Measurements from ENCODE around the gene ADAT2. TPM values are rescaled to one million over a fixed set of nuclear protein-coding genes. Genes with fewer than 3 reads are reported as not detected.
A peak's percentile ranks its signal among the peaks of the same experiment; 100 is the strongest.

Gene ADAT2
- total RNA-seq, 2 donors from 2014 or later, result 1.9 to 2.9 TPM

GRCh38 chr6:143443096-143443495 is 7.4 kb downstream of the ADAT2 start:
- no peak for ATAC-seq
- intact Hi-C loops (cut with DNase I), result no loop called here
- DNase-seq, result no peak

DNA sequence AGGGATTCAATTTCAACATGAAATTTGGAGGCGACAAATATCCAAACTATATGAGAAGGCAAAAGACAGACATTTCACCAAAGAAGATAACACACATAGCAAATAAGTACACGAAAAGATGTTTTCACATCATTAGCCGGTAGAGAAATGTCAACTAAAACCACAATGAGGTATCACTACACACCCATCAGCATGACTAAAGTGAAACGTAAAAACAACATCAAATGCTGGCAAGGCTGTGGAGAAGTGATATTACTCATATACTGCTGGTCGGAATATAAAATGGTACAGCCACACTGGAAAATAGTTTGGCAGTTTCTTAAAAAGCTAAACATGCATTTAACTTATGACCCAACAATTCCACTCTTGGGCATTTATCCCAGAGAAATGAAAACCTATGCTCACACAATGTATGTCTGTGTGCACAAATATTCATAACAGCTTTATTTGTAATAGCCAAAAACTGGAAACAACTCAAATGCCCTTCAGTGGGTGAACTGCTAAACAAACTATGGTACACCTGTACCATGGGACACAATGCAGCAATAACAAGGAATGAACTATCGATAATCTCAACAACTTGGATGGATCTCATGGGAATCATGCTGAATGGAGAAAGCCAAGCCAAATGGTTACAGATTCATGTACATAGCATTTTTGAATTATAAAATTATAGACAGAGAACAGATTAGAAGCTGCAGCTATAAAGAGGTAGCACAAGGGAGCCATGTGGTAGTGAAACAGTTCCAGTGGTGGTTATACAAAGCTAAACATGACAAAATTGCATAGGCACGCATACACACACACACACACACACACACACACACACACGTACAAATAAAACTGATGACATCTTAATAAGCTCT is 8.6 kb downstream of the ADAT2 start:
- ATAC-seq (no peak), DNase-seq (no peak)
- intact Hi-C loops (cut with DNase I), result no loop called here

DNA sequence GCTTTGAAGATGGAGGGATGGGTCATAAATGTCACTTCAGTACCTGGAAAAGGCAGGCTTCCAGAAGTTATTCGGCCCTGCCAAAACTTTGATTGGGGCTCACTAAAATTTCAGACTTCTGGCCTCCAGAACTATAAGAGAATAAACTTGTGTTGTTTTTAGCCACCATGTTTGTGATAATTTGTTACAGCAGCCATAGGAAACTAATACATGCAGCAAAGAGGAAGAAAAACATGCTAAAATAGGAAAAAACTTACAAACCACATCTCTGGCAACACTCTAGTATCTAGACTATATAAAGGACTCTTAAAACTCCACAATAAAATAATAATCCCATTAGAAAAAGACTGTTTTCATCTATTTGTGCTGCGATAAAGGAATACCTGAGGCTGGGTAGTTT is 9.5 kb downstream of the ADAT2 start:
- DNase-seq (no peak), ATAC-seq (no peak)
- intact Hi-C loops (cut with DNase I), result no loop called here

DNA sequence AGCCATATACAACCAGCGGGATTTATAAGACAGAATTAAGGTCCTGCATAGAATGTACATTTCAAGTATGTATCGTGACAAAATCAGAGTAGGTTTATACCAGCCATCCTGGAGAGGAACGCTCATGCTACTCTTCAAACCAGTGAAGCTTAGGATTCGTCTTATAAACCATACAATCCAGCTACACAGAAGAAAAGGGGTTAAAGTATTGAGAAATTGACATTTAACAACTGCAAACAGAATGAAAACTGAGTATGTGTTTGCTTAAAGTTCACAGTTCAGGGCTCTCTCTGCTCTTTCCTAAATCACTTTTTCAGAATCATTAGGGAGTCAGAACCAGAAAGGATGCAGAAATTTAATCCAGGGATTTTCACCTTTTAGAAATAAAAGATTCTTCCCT is 17.9 kb downstream of the ADAT2 start:
- intact Hi-C loops (cut with DNase I), result no loop called here

GRCh38 chr6:143431226-143431625 is 19.3 kb downstream of the ADAT2 start:
- no peak for DNase-seq
- intact Hi-C loops (cut with DNase I), result no loop called here
- ATAC-seq, result no peak

More for the DNA sequence above, 17.9 kb downstream of the ADAT2 start:
- no peak for DNase-seq
- ATAC-seq, result no peak

- no peak for ATAC-seq
- DNase-seq, result no peak
- intact Hi-C loops (cut with DNase I), result loop anchor here (5.0 to 10.0 kb wide), 3 partner anchors 738 to 953 kb away; no protein-coding TSS in a partner anchor
Measured at GRCh38 chr6:143429970-143430369, 20.5 kb downstream of the ADAT2 start.

DNA sequence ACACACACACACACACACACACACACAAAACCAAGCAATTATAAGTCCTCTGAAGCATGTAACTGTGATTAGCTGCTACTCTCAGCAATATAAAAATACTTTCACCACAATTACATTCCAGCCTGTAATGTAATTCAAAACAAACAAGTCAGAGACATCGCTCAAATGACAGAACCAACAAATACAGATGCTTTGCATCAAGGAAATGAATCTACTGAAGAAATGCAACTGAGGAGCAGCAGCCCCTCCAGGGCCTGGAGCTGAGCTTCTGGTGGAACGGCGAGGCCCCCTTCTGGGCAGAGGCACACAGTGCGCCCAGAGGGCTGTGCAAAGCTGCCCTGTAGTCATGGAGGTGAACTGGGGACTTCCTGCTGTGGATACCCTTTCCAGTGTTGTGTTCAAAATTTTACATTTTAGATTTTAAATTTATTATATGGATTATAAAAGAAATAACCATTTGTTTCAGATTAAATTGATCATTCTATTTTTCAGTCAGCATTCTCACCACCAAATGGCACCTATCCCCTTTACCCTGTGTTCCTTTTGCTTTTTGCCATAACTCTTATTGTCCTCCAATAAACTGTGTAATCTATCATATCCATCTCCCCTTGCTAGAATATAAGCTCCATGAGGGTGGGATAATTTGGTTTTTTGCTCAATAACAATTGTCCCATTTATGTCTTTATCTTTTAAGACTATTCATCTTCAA is 23.2 kb downstream of the ADAT2 start:
- DNase-seq (peak; percentile 73), ATAC-seq (peak; percentile 97 to 99)
- intact Hi-C loops (cut with DNase I), result loop anchor here (2.0 to 10.0 kb wide), 4 partner anchors 734 to 950 kb away; no protein-coding TSS in a partner anchor

- DNase-seq (no peak), ATAC-seq (no peak)
- intact Hi-C loops (cut with DNase I), result loop anchor here (2.0 to 10.0 kb wide), 4 partner anchors 733 to 949 kb away; no protein-coding TSS in a partner anchor
Measured at GRCh38 chr6:143426026-143426425, 24.5 kb downstream of the ADAT2 start.

DNA sequence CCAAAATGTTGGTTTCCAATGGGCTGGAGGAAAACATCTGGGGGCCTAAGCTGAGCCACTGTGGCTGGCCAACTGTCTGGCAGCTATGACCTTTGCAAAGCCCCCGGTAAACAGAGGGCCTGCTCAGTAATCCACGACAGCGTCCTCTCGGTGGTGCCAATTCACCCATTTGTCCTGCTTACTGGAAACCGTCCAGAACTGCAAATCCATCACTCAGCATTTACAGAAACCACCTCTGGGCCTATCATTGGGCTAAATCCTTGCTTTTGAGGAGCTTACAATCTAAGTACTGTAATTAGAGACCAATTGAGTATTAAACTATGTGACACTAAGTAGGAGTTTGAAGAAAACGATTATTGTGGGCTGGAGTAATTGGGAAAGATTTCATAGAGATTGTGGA is 31.0 kb downstream of the ADAT2 start:
- intact Hi-C loops (cut with DNase I), result no loop called here
- ATAC-seq (no peak), DNase-seq (no peak)

- DNase-seq (no peak), ATAC-seq (no peak)
- intact Hi-C loops (cut with DNase I), result no loop called here
Measured at GRCh38 chr6:143414769-143415168, 35.7 kb downstream of the ADAT2 start.

DNA sequence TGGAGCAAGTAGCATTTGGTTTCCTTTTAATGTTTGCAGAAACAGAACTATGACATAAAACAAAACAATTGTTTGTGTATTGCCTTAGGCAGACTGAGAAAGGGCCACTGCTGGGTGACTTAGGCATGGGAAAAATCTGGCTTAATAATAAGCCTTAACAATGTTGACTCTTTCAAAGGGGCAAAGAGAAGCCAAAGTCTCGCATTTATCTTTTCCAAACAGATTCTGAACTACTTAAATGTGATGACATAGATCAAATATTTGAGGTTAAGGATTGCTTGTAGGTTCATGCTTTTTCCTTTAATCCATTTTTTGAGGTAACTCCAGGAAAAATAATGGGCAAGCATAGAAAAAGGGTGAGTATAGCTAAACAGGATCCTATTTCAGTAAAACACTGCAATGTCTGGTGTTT is 39.6 kb downstream of the ADAT2 start:
- no peak for ATAC-seq
- no peak for DNase-seq
- intact Hi-C loops (cut with DNase I), result no loop called here

- intact Hi-C loops (cut with DNase I), result no loop called here
- ATAC-seq, result no peak
- no peak for DNase-seq
Measured at GRCh38 chr6:143408787-143409162, 41.7 kb downstream of the ADAT2 start.

DNA sequence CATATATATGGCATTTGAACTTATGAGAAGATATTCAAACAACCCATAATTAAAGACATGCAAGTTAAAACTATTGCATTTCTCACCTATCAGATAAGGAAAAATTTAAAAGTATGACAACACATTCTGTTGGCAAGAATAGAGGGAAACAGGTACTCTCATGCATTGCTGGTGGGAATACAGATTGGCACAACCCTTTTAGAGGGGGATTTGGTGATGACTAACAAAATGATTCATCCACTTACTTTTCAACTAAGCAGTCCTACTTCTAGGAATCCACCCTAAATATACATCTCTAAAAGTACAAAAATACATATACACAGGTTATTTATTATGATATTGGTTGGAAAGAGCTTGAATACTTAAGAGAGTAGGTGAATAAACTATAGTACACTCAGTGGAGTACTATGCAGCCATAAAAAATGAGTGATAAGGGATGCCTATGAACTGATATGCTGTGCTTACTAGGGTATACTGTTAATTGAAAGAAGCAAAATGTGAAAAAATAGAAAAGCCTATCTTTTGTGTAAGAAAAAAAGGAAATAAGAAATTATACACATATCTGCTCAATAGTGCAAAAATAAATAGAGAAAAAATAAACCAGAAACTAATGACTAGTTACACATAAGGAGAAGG is 42.2 kb downstream of the ADAT2 start:
- intact Hi-C loops (cut with DNase I), result no loop called here
- DNase-seq, result no peak
- ATAC-seq, result no peak

GRCh38 chr6:143406673-143407072 is 43.8 kb downstream of the ADAT2 start:
- intact Hi-C loops (cut with DNase I), result no loop called here

DNA sequence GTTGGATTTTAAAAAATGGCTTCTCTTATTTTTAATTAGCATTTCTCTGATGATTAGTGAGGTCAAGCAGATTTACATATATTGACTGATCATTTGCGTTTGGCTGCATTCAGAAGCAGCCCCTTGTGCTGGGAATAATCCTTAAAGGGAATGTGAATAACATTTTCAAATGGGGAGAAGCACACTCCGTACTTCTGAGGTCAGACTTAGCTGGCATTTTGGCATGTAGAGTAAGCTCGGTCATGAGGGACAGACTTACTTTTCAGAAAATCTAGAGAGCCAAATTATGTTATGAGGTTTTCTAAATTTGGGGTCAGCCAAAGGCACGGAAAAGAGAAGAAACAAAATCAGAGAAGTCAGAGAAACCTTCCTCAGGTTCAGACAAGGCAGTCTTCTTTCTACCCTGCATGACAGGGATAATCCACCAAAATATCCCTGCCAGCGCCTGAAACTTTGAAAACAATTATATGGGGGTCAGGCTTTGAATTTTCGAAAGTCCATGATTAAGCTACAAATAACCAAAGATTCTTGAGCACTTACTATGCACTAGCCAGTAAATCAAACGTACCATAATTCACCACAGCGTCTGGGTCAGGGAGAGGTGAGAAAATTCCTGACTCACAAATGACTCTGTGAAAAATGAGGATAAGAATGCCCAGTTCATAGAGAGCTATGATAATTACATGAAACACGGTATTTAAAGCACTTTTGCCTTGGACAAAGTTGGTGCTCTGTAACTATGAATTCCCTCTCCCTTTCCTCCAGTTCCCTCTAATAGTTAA is 44.9 kb downstream of the ADAT2 start:
- ATAC-seq (peak in 1 of 2 donors; percentile 68), DNase-seq (no peak)
- intact Hi-C loops (cut with DNase I), result no loop called here

More at GRCh38 chr6:143406673-143407072, 43.8 kb downstream of the ADAT2 start:
- no peak for DNase-seq
- no peak for ATAC-seq

- ATAC-seq, result no peak
- intact Hi-C loops (cut with DNase I), result no loop called here
- no peak for DNase-seq
Measured at GRCh38 chr6:143402721-143403336, 47.7 kb downstream of the ADAT2 start.

- no peak for DNase-seq
- intact Hi-C loops (cut with DNase I), result no loop called here
- ATAC-seq, result no peak
Measured at GRCh38 chr6:143401636-143402370, 48.7 kb downstream of the ADAT2 start.

- DNase-seq (no peak), ATAC-seq (no peak)
- intact Hi-C loops (cut with DNase I), result no loop called here
Measured at GRCh38 chr6:143401068-143401446, 49.4 kb downstream of the ADAT2 start.

Data from left cardiac atrium (tissue), 4 donors.